PC-9 (cell line): ENCODE measurements around the gene LRRC26.

Source experiments
- CTCF ChIP-seq: fragments of 200-600 bp; sonication (generic); conservative IDR thresholded peaks from 2 replicates; pipeline ENCODE4 v1.6.1; 2017; ENCODE audit warnings: mixed run types, antibody characterized with exemption, mild to moderate bottlenecking, moderate library complexity
- EZH2 ChIP-seq: fragments of 200-600 bp; sonication (generic); IDR thresholded peaks from 2 replicates; pipeline ENCODE4 v1.8.0; 2017; ENCODE audit warnings: antibody characterized with exemption, low read depth

GRCh38 chr9:137139468-137140150 lies 30.2 kb downstream of the LRRC26 start:
- TF ChIP-seq CTCF (no peak), EZH2 (no peak)
